ENCODE data around the gene UBC. TPM values are rescaled to one million over a fixed set of nuclear protein-coding genes. Genes with fewer than 3 reads are reported as not detected.
"Not testable (repeated sequence)": the region's sequence is repeated elsewhere in the genome, so short reads cannot be mapped to it uniquely, and the experiment has no call there.

The UBC gene
- total RNA-seq, 2 donors from 2014 or later: 955 to 1,030 TPM

GRCh38 chr12:124893792-124894516, 20.5 kb downstream of the UBC start:
- no peaks in the 10 kb centered on the region for H3K27me3 Mint-ChIP-seq
- peak; percentile 84 for ATAC-seq (replicated peaks)

DNA sequence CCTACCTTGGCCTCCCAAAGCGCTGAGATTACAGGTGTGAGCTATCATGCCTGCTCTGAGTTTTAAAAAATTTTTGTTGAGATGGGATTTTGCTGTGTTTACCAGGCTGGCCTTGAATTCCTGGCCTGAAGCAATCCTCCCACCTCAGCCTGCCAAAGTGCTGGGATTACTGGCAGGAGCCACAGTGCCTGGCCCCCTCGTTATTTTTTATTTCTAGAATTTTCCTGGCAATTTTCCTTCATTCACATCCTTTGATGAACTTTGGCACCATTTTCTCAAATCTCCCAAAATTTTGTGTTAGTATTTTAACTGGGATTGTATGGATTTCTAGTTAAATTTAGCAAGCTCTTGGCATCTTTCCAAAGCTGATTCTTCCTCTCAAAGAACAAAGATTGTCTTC, 26.2 kb downstream of the UBC start:
- ATAC-seq (replicated peaks): no peak
- no peaks in the 10 kb centered on the region for H3K4me1 Mint-ChIP-seq

More at GRCh38 chr12:124893792-124894516, 20.5 kb downstream of the UBC start:
- H3K9me3 Mint-ChIP-seq: no peaks in the 10 kb centered on the region
- peaks cover 19% of the 10 kb centered on the region for H3K36me3 Mint-ChIP-seq (ENCODE audit: low read depth)
- H3K4me3 Mint-ChIP-seq: no peak overlapping the region
- peaks cover 9% of the 10 kb centered on the region for H3K4me1 Mint-ChIP-seq
- no peak overlapping the region for H3K27ac Mint-ChIP-seq

DNA sequence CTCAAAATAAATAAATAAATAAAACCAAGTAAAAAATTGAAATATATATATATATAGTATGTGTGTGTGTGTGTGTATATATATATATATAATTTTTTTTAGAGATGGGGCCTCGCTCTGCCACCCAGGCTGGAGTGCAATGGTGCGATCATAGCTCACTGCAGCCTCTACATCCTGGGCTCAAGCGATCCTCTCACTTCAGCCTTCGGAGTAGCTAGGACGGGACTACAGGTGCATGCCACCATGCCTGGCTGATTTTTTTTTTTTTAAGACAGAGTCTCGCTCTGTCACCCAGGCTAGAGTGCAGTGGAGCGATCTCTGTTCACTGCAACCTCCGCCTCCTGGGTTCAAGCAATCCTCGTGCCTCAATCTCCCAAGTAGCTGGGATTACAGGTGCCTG, 26.7 kb downstream of the UBC start:
- H3K27me3 Mint-ChIP-seq; H3K27ac Mint-ChIP-seq; ATAC-seq (replicated peaks); H3K4me1 Mint-ChIP-seq; H3K36me3 Mint-ChIP-seq (ENCODE audit: low read depth); H3K4me3 Mint-ChIP-seq; H3K9me3 Mint-ChIP-seq: not testable (repeated sequence)

More for the DNA sequence above, 26.2 kb downstream of the UBC start:
- H3K27ac Mint-ChIP-seq: no peak overlapping the region
- H3K4me3 Mint-ChIP-seq: no peak overlapping the region
- H3K9me3 Mint-ChIP-seq: no peaks in the 10 kb centered on the region
- H3K27me3 Mint-ChIP-seq: no peaks in the 10 kb centered on the region
- peaks cover 6% of the 10 kb centered on the region for H3K36me3 Mint-ChIP-seq (ENCODE audit: low read depth)

- no peaks in the 10 kb centered on the region for H3K9me3 Mint-ChIP-seq
- H3K4me1 Mint-ChIP-seq: peaks cover 4% of the 10 kb centered on the region
- no peak overlapping the region for H3K4me3 Mint-ChIP-seq
- peaks cover under 1% of the 10 kb centered on the region for H3K36me3 Mint-ChIP-seq (ENCODE audit: low read depth)
- no peak overlapping the region for H3K27ac Mint-ChIP-seq
- no peak for ATAC-seq (replicated peaks)
- H3K27me3 Mint-ChIP-seq: no peaks in the 10 kb centered on the region
Observed at GRCh38 chr12:124884587-124885438, 29.6 kb downstream of the UBC start.

- no peaks in the 10 kb centered on the region for H3K27me3 Mint-ChIP-seq
- peaks cover 4% of the 10 kb centered on the region for H3K4me1 Mint-ChIP-seq
- peak overlapping the region; percentile 59 for H3K27ac Mint-ChIP-seq
- no peak overlapping the region for H3K4me3 Mint-ChIP-seq
- no peaks in the 10 kb centered on the region for H3K9me3 Mint-ChIP-seq
- peak; percentile 30 for ATAC-seq (replicated peaks)
- no peaks in the 10 kb centered on the region for H3K36me3 Mint-ChIP-seq (ENCODE audit: low read depth)
Observed at GRCh38 chr12:124883263-124884130, 31.0 kb downstream of the UBC start.

GRCh38 chr12:124881123-124881522, 33.3 kb downstream of the UBC start:
- ATAC-seq (replicated peaks): peak; percentile 27
- Mint-ChIP-seq H3K36me3 (ENCODE audit: low read depth) (no peaks in the 10 kb centered on the region), H3K4me1 (peaks cover 4% of the 10 kb centered on the region), H3K4me3 (no peak overlapping the region), H3K27ac (peak overlapping the region; percentile 73), H3K9me3 (no peaks in the 10 kb centered on the region), H3K27me3 (no peaks in the 10 kb centered on the region)

- H3K4me1 Mint-ChIP-seq; H3K27ac Mint-ChIP-seq; H3K9me3 Mint-ChIP-seq; H3K27me3 Mint-ChIP-seq; H3K4me3 Mint-ChIP-seq; H3K36me3 Mint-ChIP-seq (ENCODE audit: low read depth): not testable (repeated sequence)
- peak; percentile 46 for ATAC-seq (replicated peaks)
Observed at GRCh38 chr12:124880335-124880734, 34.1 kb downstream of the UBC start.

DNA sequence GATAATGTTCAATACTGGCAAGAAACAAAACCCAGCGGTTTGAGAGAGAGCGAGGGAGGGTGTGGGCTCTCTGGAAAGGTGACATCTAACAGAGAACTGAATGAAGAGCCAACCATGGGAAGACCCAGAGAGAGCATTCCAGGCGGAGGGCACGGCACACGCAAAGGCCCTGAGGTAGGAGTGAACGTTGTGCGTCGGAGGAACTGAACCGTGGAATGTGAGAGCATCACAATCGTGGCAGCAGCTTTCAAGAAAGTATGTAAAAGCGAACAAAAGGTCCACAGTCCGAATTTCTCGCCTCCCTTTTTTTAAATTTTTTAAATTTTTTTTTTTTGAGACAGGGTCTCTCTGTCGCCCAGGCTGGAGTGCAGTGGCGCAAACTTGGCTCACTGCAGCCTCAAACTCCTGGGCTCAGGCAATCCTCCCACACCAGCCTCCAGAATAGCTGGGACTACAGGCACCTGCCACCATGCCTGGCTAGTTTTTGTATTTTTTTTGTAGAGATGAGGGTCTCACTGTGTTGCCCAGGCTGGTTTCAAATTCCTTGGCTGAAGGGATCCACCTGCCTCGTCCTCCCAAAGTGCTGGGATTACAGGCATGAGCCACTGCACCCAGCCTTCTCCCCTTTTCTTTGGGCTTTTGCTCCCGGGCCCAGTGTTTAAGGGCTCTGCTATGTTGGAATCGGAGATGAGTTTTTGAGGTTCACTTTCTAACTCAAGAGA, 35.5 kb downstream of the UBC start:
- Mint-ChIP-seq H3K27me3 (no peaks in the 10 kb centered on the region), H3K4me1 (peaks cover 4% of the 10 kb centered on the region), H3K4me3 (no peak overlapping the region), H3K36me3 (ENCODE audit: low read depth) (no peaks in the 10 kb centered on the region), H3K27ac (no peak overlapping the region), H3K9me3 (no peaks in the 10 kb centered on the region)
- no peak for ATAC-seq (replicated peaks)

GRCh38 chr12:124877423-124877822, 37.0 kb downstream of the UBC start:
- Mint-ChIP-seq H3K4me1 (peaks cover 4% of the 10 kb centered on the region), H3K36me3 (ENCODE audit: low read depth) (no peaks in the 10 kb centered on the region), H3K27me3 (no peaks in the 10 kb centered on the region), H3K27ac (no peak overlapping the region), H3K4me3 (no peak overlapping the region), H3K9me3 (no peaks in the 10 kb centered on the region)
- no peak for ATAC-seq (replicated peaks)

GRCh38 chr12:124876171-124876570, 38.3 kb downstream of the UBC start:
- Mint-ChIP-seq H3K36me3 (ENCODE audit: low read depth) (no peaks in the 10 kb centered on the region), H3K4me3 (no peak overlapping the region), H3K4me1 (no peaks in the 10 kb centered on the region), H3K9me3 (no peaks in the 10 kb centered on the region), H3K27me3 (no peaks in the 10 kb centered on the region), H3K27ac (no peak overlapping the region)
- ATAC-seq (replicated peaks): no peak

- H3K4me3 Mint-ChIP-seq: no peak overlapping the region
- no peak for ATAC-seq (replicated peaks)
- H3K9me3 Mint-ChIP-seq: no peaks in the 10 kb centered on the region
- no peaks in the 10 kb centered on the region for H3K36me3 Mint-ChIP-seq (ENCODE audit: low read depth)
- no peak overlapping the region for H3K27ac Mint-ChIP-seq
- no peaks in the 10 kb centered on the region for H3K27me3 Mint-ChIP-seq
- no peaks in the 10 kb centered on the region for H3K4me1 Mint-ChIP-seq
Observed at GRCh38 chr12:124875803-124876132, 38.7 kb downstream of the UBC start.

- Mint-ChIP-seq H3K4me1 (no peaks in the 10 kb centered on the region), H3K4me3 (no peak overlapping the region), H3K27me3 (no peaks in the 10 kb centered on the region), H3K27ac (no peak overlapping the region), H3K9me3 (no peaks in the 10 kb centered on the region), H3K36me3 (ENCODE audit: low read depth) (no peaks in the 10 kb centered on the region)
- ATAC-seq (replicated peaks): no peak
Observed at GRCh38 chr12:124874988-124875802, 39.3 kb downstream of the UBC start.

- Mint-ChIP-seq H3K9me3 (no peaks in the 10 kb centered on the region), H3K4me1 (no peaks in the 10 kb centered on the region), H3K27me3 (peaks cover 2% of the 10 kb centered on the region), H3K27ac (peak overlapping the region; percentile 38), H3K36me3 (ENCODE audit: low read depth) (no peaks in the 10 kb centered on the region), H3K4me3 (no peak overlapping the region)
- ATAC-seq (replicated peaks): no peak
Observed at GRCh38 chr12:124874188-124874587, 40.3 kb downstream of the UBC start.

Data from activated T-helper 17 cell treated with anti-CD3 and anti-CD28 coated beads, Interleukin-2, amount 50 U/mL, for 72 hours (primary cell).